PC-3 (cell line): ENCODE results near the gene GNPTG. TPM values are rescaled to one million over a fixed set of nuclear protein-coding genes. Genes with fewer than 3 reads are reported as not detected.

Experiments used
- ATAC-seq: fragments of 200-7000 bp; cut with Tn5 transposase; 2 replicates; pipeline ENCODE4 v1.9.1; 2020; ENCODE audit warnings: mild to moderate bottlenecking, moderate library complexity
- BruUV-seq: library from RNA; stranded (reverse); fragments of 400-500 nt; replicated peaks from 2 replicates; lab custom pipeline; 2021; lab: Mats Ljungman, UMichigan
- CTCF ChIA-PET: fragments of 300-600 bp; sonication (Branson Sonifier 250); formaldehyde crosslinking; loops from one replicate; lab custom pipeline; 2022; ENCODE audit warnings: antibody characterized with exemption; lab: Charles Lee
- POLR2A ChIA-PET: fragments of 300-600 bp; sonication (Branson Sonifier 250); formaldehyde crosslinking; loops from one replicate; lab custom pipeline; 2022; ENCODE audit warnings: antibody characterized with exemption; ENCODE audit not compliant: unreplicated experiment; lab: Charles Lee
- DNase-seq: peaks from one replicate; pipeline ENCODE4 v3.0.0-alpha.2; 2015
- H2AFZ ChIP-seq: fragments of 300-600 bp; sonication (generic); 2 replicates; pipeline ENCODE4 v1.6.0; 2016; ENCODE audit warnings: antibody characterized with exemption, low read length
- H3F3A ChIP-seq: fragments of 300-600 bp; sonication (generic); one replicate; pipeline ENCODE4 v1.6.0; 2017; ENCODE audit warnings: antibody characterized with exemption, low read length, control low read depth, mild to moderate bottlenecking; ENCODE audit not compliant: unreplicated experiment
- H3K27ac ChIP-seq: fragments of 300-600 bp; sonication (generic); 2 replicates; pipeline ENCODE4 v1.5.1; 2016; ENCODE audit warnings: mild to moderate bottlenecking, low read length
- H3K27me3 ChIP-seq: fragments of 300-600 bp; sonication (generic); 2 replicates; pipeline ENCODE4 v1.6.1; 2016; ENCODE audit warnings: low read length, mixed read lengths
- H3K36me3 ChIP-seq: fragments of 300-600 bp; sonication (generic); 2 replicates; pipeline ENCODE4 v1.6.1; 2016; ENCODE audit warnings: low read depth, mixed run types, low read length, mixed read lengths
- H3K4me1 ChIP-seq: fragments of 300-600 bp; sonication (generic); 2 replicates; pipeline ENCODE4 v1.5.1; 2016; ENCODE audit warnings: low read length; ENCODE audit not compliant: insufficient read depth
- H3K4me2 ChIP-seq: fragments of 300-600 bp; sonication (generic); 2 replicates; pipeline ENCODE4 v1.6.0; 2016; ENCODE audit warnings: low read length
- H3K4me3 ChIP-seq: fragments of 300-600 bp; sonication (generic); 2 replicates; pipeline ENCODE4 v1.5.1; 2016; ENCODE audit warnings: mild to moderate bottlenecking, low read length, mixed read lengths
- H3K79me2 ChIP-seq: fragments of 300-600 bp; sonication (generic); 2 replicates; pipeline ENCODE4 v1.6.1; 2017; ENCODE audit warnings: low read length, mixed read lengths
- H3K9ac ChIP-seq: fragments of 300-600 bp; sonication (generic); 2 replicates; pipeline ENCODE4 v1.6.0; 2016; ENCODE audit warnings: mild to moderate bottlenecking, low read length
- H3K9me2 ChIP-seq: fragments of 300-600 bp; sonication (generic); replicated peaks from 2 replicates; pipeline ENCODE4 v1.6.1; 2016; ENCODE audit warnings: mixed run types, low read length, mixed read lengths
- H3K9me3 ChIP-seq: fragments of 300-600 bp; sonication (generic); 2 replicates; pipeline ENCODE4 v1.6.1; 2016; ENCODE audit warnings: low read length, mixed read lengths
- H4K20me1 ChIP-seq: fragments of 300-600 bp; sonication (generic); 2 replicates; pipeline ENCODE4 v1.6.1; 2016; ENCODE audit warnings: low read length, mixed read lengths
- EZH2 ChIP-seq: fragments of 300-600 bp; sonication (generic); IDR thresholded peaks from one replicate; pipeline ENCODE4 v1.6.1; 2017; ENCODE audit warnings: antibody characterized with exemption, mild to moderate bottlenecking, low read length; ENCODE audit not compliant: unreplicated experiment
- EZH2phosphoT487 ChIP-seq: fragments of 300-600 bp; sonication (generic); IDR thresholded peaks from 2 replicates; pipeline ENCODE4 v1.6.1; 2018; ENCODE audit warnings: mild to moderate bottlenecking, antibody characterized with exemption, low read length, borderline replicate concordance
- intact Hi-C: fragments of 100-400 bp; cut with micrococcal nuclease; formaldehyde crosslinking; loops from 2 replicates; pipeline ENCODE4 v1.9.0; 2023
- total RNA-seq: library from RNA; depleted of rRNA; stranded (reverse); fragments of >200 nt; gene quantifications from 2 replicates; pipeline ENCODE4 v1.2.3, GENCODE V29; 2014
- TF ChIP-seq, protein P1 (sequence below): fragments of 300-600 bp; sonication (generic); conservative IDR thresholded peaks from 2 replicates; pipeline ENCODE4 v1.5.1; 2017; ENCODE audit warnings: antibody characterized with exemption, low read depth, mild to moderate bottlenecking, low read length

Gene GNPTG
- total RNA-seq, 1 experiment from 2014 or later, result 36.3 TPM

- Histone ChIP-seq H3K27ac (no peak overlapping the region), H4K20me1 (no peaks in the 10 kb centered on the region), H3K9me2 (no peaks in the 10 kb centered on the region), H3K4me1 (no peaks in the 10 kb centered on the region), H3K79me2 (no peaks in the 10 kb centered on the region), H3K4me2 (no peak overlapping the region), H3K4me3 (no peak overlapping the region), H3F3A (no peaks in the 10 kb centered on the region), H2AFZ (no peak overlapping the region), H3K36me3 (no peaks in the 10 kb centered on the region), H3K9me3 (no peaks in the 10 kb centered on the region), H3K27me3 (no peaks in the 10 kb centered on the region), H3K9ac (no peak overlapping the region)
- intact Hi-C loops, result no loop called here
- BruUV-seq, result no TSS peak
- ChIA-PET CTCF (no interaction called here), POLR2A (no interaction called here)
- no peak for DNase-seq
- ATAC-seq, result no peak
- TF ChIP-seq, protein P1, sequence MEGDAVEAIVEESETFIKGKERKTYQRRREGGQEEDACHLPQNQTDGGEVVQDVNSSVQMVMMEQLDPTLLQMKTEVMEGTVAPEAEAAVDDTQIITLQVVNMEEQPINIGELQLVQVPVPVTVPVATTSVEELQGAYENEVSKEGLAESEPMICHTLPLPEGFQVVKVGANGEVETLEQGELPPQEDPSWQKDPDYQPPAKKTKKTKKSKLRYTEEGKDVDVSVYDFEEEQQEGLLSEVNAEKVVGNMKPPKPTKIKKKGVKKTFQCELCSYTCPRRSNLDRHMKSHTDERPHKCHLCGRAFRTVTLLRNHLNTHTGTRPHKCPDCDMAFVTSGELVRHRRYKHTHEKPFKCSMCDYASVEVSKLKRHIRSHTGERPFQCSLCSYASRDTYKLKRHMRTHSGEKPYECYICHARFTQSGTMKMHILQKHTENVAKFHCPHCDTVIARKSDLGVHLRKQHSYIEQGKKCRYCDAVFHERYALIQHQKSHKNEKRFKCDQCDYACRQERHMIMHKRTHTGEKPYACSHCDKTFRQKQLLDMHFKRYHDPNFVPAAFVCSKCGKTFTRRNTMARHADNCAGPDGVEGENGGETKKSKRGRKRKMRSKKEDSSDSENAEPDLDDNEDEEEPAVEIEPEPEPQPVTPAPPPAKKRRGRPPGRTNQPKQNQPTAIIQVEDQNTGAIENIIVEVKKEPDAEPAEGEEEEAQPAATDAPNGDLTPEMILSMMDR, result no peak
- no peak for TF ChIP-seq EZH2phosphoT487
- no peak for TF ChIP-seq EZH2
Measured at GRCh38 chr16:1397779-1398178, 46.0 kb downstream of the GNPTG start.

- no TSS peak for BruUV-seq
- no peak for ATAC-seq
- CTCF ChIA-PET, result no interaction called here
Measured at GRCh38 chr16:1398351-1398750, 46.6 kb downstream of the GNPTG start.

More at GRCh38 chr16:1398351-1398750, 46.6 kb downstream of the GNPTG start:
- Histone ChIP-seq H3K4me2 (no peak overlapping the region), H3K79me2 (no peaks in the 10 kb centered on the region), H3K9ac (no peak overlapping the region), H3K27ac (no peak overlapping the region), H3K9me3 (no peaks in the 10 kb centered on the region), H4K20me1 (no peaks in the 10 kb centered on the region), H3K9me2 (no peaks in the 10 kb centered on the region), H3K4me3 (no peak overlapping the region), H3K4me1 (no peaks in the 10 kb centered on the region), H3K36me3 (no peaks in the 10 kb centered on the region), H3K27me3 (no peaks in the 10 kb centered on the region), H2AFZ (no peak overlapping the region), H3F3A (no peaks in the 10 kb centered on the region)
- intact Hi-C loops, result no loop called here
- POLR2A ChIA-PET, result no interaction called here
- DNase-seq, result no peak
- TF ChIP-seq, protein P1, result no peak
- TF ChIP-seq EZH2, result no peak
- no peak for TF ChIP-seq EZH2phosphoT487
